HPDE6-E6E7 (cell line): ENCODE results near the gene CCL7.
"Not testable (repeated sequence)": the region's sequence is repeated elsewhere in the genome, so short reads cannot be mapped to it uniquely, and the experiment has no call there.

Experiments
- DNase-seq: peaks from one replicate; pipeline ENCODE4 v3.0.0; 2011; ENCODE audit warnings: missing footprints; ENCODE audit errors: extremely low spot score

The CCL7 gene

GRCh38 chr17:34269969-34270368, at the start of gene CCL7:
Gene CCL7, plus strand, starts transcription at chr17:34270221. Its CDS starts 70 bp downstream, at chr17:34270291.
- no peak for DNase-seq

GRCh38 chr17:34220752-34221395, 49.1 kb upstream of the CCL7 start:
- DNase-seq = no peak

- DNase-seq = no peak
These were observed 48.6 kb upstream of the CCL7 start for GRCh38 chr17:34221411-34221810.

- DNase-seq = no peak
These were observed 47.1 kb upstream of the CCL7 start for GRCh38 chr17:34222722-34223497.

GRCh38 chr17:34225046-34225445, 45.0 kb upstream of the CCL7 start:
- no peak for DNase-seq

- DNase-seq = no peak
These were observed 43.8 kb upstream of the CCL7 start for GRCh38 chr17:34226011-34226743.

GRCh38 chr17:34226744-34227034, 43.3 kb upstream of the CCL7 start:
- DNase-seq = no peak

- not testable (repeated sequence) for DNase-seq
These were observed 42.7 kb upstream of the CCL7 start for GRCh38 chr17:34227293-34227692.

- DNase-seq = no peak
These were observed 42.3 kb upstream of the CCL7 start for GRCh38 chr17:34227707-34228106.

- no peak for DNase-seq
These were observed 41.2 kb upstream of the CCL7 start for GRCh38 chr17:34228781-34229180.

- no peak for DNase-seq
These were observed 39.7 kb upstream of the CCL7 start for GRCh38 chr17:34230342-34230741.

- no peak for DNase-seq
These were observed 35.4 kb upstream of the CCL7 start for GRCh38 chr17:34234616-34235015.

- DNase-seq = no peak
These were observed 34.5 kb upstream of the CCL7 start for GRCh38 chr17:34235389-34236028.

- no peak for DNase-seq
These were observed 33.6 kb upstream of the CCL7 start for GRCh38 chr17:34236281-34236892.

- no peak for DNase-seq
These were observed 32.6 kb upstream of the CCL7 start for GRCh38 chr17:34237458-34237857.

- no peak for DNase-seq
These were observed 29.0 kb upstream of the CCL7 start for GRCh38 chr17:34241062-34241461.

GRCh38 chr17:34242587-34243363, 27.2 kb upstream of the CCL7 start:
- DNase-seq = no peak

- DNase-seq = no peak
These were observed 26.4 kb upstream of the CCL7 start for GRCh38 chr17:34243364-34244320.

- no peak for DNase-seq
These were observed 24.6 kb upstream of the CCL7 start for GRCh38 chr17:34245351-34245905.

- DNase-seq = no peak
These were observed 23.6 kb upstream of the CCL7 start for GRCh38 chr17:34246446-34246845.
